GM21515 (cell line): Measurements from ENCODE around the gene SLC27A2.

Experiments used
- ATAC-seq: cut with Tn5 transposase; IDR thresholded peaks from one replicate; pipeline ENCODE4 v1.9.1; 2021; ENCODE audit not compliant: unreplicated experiment

SLC27A2 gene

DNA sequence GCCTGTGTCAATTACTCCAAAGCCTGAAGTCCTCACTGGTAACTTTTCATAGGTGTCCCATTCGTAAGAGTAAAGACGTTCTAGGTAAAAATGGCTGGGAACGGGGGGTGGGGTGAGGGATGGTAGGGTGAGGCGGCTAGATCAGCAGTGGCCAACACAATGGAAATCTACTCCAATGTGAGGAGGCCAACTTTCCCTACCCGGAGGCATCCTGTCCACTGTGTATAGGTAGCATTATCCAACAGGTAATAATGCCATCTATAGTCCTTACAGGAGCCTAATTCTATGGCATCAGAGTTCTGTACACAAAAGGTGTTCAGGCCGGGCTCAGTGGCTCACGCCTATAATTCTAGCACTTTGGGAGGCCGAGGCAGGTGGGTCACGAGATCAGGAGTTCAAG is 54.4 kb downstream of the SLC27A2 start:
- ATAC-seq, result no peak

GRCh38 chr15:50238255-50238654 is 56.3 kb downstream of the SLC27A2 start:
- no peak for ATAC-seq

DNA sequence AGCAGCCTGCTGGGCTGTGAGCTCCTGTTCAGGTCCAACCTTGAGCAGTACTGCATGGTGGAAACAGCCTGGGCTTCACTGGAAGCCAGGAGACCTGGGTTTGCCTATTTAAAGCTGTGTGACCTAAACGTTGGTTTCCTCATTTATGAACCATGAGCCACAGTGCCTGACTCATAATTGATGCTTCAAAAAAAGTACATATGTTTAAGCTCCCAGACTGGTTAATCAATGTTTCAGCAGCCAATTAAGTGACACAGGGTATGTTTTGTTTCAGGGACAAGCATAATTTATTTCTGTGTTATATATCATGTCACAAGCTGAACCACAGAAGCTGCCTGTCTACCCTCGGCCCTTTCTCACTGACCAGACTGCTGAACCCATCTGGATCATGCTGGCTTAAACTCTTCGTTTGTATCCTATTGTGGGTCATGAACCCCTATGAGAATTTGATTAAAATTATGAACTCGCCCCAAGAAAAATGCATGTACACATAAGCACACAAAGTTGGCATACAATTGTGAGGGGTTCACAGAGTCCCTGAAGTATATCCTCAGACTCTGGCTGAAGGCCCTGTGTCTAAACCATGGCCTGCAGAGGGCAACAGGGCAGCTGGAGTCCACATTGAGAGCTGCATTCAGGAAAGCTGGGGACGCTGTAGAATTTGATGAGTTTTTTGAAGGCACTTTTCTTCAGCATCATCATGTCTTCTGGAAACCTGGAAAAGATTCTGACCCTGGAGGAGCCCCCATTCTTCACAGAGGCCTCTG is 59.9 kb downstream of the SLC27A2 start:
- ATAC-seq, result no peak

GRCh38 chr15:50244153-50244552 is 62.2 kb downstream of the SLC27A2 start:
- ATAC-seq, result no peak

GRCh38 chr15:50244959-50245624 is 63.1 kb downstream of the SLC27A2 start:
- ATAC-seq, result no peak

DNA sequence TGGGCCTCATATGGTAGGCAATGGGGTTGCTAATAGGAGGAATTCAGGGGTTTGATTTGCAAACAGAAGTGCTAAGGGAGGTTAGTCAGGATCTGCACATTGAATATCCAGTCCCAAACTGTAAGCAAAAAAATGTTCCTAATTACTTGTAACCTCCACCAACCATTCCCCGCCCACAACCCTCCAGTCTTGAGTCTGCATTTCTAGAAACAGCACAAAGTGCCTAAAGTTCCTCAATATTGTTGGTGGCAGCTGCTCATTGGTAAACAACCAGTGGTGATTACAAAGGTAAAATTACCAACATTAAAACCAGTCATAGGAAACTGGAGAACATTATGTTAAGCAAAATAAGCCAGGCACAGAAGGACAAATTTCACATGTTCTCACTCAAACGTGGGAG is 64.6 kb downstream of the SLC27A2 start:
- no peak for ATAC-seq

DNA sequence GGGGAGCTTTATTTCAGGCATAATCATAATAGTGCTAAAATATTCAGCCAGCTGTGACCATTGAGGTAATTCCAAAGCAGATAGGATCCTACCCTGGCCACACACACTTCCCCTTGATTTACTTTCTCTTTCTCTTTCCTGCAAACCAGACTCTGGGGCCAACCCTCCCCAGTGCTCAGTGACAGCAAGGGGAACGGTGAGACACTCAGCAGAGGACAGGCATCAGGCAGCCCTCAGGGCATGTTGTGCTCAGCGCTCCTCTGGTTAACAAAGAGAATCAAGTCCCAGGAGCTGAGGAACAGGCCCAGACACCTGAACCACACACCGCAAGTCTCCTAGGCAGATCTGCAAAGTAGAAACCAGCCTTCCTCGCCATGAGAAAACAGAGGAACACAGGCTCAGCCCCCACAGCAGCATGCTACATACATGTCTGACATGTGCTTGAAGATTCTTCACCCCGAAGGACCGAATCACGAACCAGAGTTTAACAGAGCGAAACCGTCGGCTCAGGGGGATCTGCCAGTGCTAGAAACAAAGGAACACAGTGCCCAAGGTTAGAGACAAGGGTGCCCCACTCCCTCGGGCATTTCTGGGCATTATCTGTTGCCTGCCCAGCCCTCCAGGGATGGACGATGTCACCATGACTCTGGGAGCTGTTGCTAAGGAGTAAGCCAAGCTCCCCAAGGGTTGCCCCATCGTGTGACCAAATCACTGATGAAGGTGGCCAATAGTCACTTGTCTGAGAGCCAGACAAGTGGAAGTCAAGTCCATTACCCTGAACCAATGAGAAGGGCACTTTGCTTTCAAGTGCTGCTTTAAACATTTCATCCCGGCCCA is 66.0 kb downstream of the SLC27A2 start:
- peak; percentile 99 for ATAC-seq

DNA sequence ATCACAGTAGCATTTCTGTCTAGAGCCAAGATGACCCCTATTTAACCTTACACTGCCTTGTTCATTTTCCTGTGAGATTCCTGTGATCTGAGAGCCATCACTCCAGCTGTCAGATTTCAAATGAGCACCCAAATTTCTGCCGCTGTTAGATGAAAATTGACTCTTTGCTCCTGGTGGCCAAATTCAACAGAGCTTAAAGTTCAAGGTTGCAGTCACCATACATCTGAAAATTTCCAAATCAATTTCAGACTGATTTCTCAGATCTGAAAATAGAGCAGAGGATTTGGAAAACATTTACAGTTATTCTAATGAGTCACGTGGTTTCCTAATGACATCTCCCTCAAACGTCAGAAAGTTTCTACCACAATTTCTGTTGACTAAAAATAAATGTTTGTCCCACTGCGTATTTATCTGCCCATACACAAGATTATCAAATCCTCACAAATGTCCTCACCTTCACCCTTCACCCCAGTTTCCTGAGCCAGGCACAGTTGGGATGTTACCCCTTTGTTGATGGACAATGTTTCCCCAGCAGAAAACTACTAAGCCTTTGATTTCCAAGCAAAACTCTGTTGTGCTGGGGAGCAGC is 67.1 kb downstream of the SLC27A2 start:
- no peak for ATAC-seq

DNA sequence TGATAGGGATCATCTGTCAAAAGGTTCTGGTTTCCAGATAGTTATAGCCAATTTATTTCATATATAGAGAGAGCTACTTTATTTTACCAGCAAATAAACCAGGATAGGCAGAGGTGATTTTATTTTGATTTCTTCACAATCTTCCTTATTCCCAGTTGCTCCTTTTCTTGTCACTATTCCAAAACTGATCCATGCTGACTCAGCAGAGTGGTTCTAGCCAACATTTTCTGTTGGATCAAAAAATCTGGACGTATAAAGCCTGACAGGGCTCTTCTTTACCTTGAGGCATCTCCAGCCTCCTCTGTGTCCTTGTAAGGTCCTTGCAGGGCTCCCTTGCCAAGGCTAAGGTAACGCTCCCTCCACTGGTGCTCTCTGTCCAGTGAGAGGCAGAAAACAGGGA is 67.7 kb downstream of the SLC27A2 start:
- ATAC-seq, result no peak

DNA sequence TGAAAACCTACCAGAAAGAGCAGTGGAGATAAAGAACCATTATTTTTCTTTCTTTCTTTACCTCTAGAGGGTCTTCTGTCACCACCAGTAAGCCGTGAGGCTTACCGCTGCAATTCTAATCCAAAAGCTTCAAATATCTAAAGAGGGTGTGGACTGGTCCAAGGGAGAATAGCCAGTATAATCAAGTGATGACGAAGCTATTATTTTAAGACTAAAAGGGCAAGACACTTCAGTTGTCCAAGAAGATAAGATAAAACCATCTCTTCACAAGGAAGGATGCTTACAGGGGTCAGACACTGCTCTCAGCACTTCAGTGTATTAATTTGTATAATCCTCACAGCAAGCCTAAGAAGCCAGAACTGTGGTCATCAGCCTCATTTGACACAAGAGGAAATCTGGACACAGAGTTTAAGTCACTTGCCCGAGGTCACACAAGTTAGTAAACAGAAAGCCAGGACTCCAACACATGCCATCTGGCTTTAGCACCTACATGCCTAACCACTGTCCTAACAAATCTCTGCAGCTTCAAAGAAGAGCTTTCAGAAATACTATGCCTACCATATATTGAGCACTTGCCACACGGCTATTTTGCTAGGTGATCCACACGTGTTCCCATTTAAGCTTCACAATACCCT is 68.9 kb downstream of the SLC27A2 start:
- ATAC-seq, result no peak

GRCh38 chr15:50251638-50252182 is 69.7 kb downstream of the SLC27A2 start:
- ATAC-seq, result no peak

DNA sequence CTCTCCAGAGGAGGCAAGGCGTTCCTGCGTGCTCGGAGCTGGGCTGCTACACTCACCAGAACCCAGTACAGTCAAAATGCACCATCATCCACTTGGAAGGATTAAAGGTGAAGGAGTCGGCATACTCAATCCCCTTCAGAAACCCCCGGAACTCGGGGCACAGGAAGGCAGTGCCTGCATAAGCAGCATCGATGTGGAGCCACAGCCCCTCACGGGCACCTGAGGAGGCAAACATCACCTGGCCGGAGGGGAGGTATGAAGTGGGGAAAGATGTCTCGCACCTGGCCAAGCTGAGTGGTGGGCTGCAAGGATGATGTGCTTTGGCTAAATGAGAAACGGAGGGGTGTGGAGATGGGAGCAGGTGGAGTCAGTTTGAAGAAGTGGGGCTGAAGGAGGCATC is 70.6 kb downstream of the SLC27A2 start:
- ATAC-seq, result no peak

GRCh38 chr15:50256188-50257041 is 74.4 kb downstream of the SLC27A2 start:
- no peak for ATAC-seq

DNA sequence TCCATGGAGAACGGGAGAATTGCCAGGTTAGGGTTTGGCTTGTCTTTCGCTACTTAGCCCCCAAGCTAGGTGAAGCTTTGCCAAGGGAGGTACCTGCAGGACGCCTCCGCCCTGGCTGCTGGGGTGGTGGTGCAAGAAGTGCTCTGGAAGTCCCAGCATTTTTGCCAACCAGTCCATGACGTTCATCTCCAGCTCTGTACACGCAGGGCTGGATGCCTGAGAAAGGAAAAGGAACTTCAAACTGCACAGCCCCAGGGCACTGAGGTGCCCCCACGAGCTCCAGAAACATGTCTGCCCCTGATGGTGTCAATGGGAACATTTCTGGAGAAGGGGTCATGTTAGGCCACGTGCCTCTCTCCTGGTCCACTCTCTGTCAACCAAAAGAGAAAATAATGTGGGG is 75.3 kb downstream of the SLC27A2 start:
- no peak for ATAC-seq

GRCh38 chr15:50257924-50258323 is 75.9 kb downstream of the SLC27A2 start:
- ATAC-seq, result no peak

GRCh38 chr15:50259276-50259675 is 77.3 kb downstream of the SLC27A2 start:
- no peak for ATAC-seq

GRCh38 chr15:50260969-50261496 is 79.0 kb downstream of the SLC27A2 start:
- peak; percentile 43 for ATAC-seq

GRCh38 chr15:50261981-50262380 is 80.0 kb downstream of the SLC27A2 start:
- no peak for ATAC-seq

DNA sequence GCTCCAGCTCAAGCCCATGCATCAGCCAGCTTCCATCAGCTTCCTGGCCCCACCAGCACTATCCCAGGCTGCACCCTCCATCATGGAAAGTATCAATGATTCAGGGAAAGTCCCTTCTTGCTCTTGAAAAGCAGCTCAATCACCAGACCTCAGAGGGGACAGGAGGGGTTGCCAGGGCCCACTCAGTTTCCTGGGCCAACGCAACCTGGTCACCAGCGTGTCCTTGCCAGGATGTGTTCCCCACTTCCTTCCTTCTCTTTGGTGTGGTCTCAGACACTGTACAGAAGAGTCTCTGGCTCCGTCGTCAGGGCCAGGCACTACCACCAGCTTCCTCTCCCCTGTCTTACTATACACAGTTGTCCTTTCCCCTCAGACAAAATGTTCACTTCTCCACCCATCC is 80.5 kb downstream of the SLC27A2 start:
- no peak for ATAC-seq
